GM12878 (cell line): ENCODE results near the gene RNF150. TPM values are rescaled to one million over a fixed set of nuclear protein-coding genes. Genes with fewer than 3 reads are reported as not detected.

ENCODE experiments used
- BMI1 ChIP-seq: fragments of 450-650 bp; IDR thresholded peaks from 2 replicates; pipeline ENCODE4 v1.6.1; 2016; ENCODE audit warnings: mild to moderate bottlenecking, moderate library complexity, borderline replicate concordance
- POLR2A ChIP-seq: IDR thresholded peaks from 2 replicates; pipeline ENCODE4 v1.6.1; 2011; ENCODE audit warnings: low read depth, mild to moderate bottlenecking, low read length
- ZBED1 ChIP-seq: IDR thresholded peaks from 2 replicates; pipeline ENCODE4 v1.6.1; 2016; ENCODE audit warnings: borderline replicate concordance
- polyA plus RNA-seq, 11 experiments: library from polyadenylated mRNA; depleted of rRNA in 4 of 11; unstranded in 6 of 11; stranded (reverse) in 5 of 11; fragments of >200 nt; fragmentation: Nextera tagmentation in 4 of 11; fragmentation: Illumina TruSeq in 1 of 11; extraction: Ambion mirVana in 4 of 11; extraction: Trizol in 1 of 11; gene quantifications; 1 replicate in 1 of 11; 2 replicates in 10 of 11; pipeline versions ENCODE4 v1.2.1 to v1.2.3, GENCODE V29; 2011 to 2016; ENCODE audit warnings: inconsistent platforms in 2 of 11, missing spikeins in 2 of 11, low read depth in 1 of 11
- total RNA-seq, 4 experiments: library from RNA; depleted of rRNA in 3 of 4; stranded (reverse); fragments of >200 nt in 3 of 4; fragmentation: Illumina TruSeq in 1 of 4; extraction: Trizol in 1 of 4; gene quantifications; 2 replicates each; pipeline versions ENCODE4 v1.2.1 to v1.2.3, GENCODE V29; 2013 to 2021
- TF ChIP-seq, protein P1 (sequence below): fragments of 450-650 bp; IDR thresholded peaks from 2 replicates; pipeline ENCODE4 v1.6.1; 2016; ENCODE audit warnings: mild to moderate bottlenecking
- TF ChIP-seq, protein P2 (sequence below): fragments of 450-650 bp; IDR thresholded peaks from 2 replicates; pipeline ENCODE4 v1.6.1; 2017; ENCODE audit warnings: mild to moderate bottlenecking
- TF ChIP-seq, protein P3 (sequence below): fragments of 450-650 bp; IDR thresholded peaks from 2 replicates; pipeline ENCODE4 v1.6.1; 2018; ENCODE audit warnings: mild to moderate bottlenecking, low read depth, moderate library complexity; ENCODE audit not compliant: partially characterized antibody
- TF ChIP-seq, protein P4 (sequence below): IDR thresholded peaks from 2 replicates; pipeline ENCODE4 v1.6.1; 2012; ENCODE audit warnings: improper control_type of control experiment, low read depth, low read length; ENCODE audit not compliant: insufficient replicate concordance
- TF ChIP-seq, protein P5 (sequence below): fragments of 450-650 bp; IDR thresholded peaks from 2 replicates; pipeline ENCODE4 v1.6.1; 2017; ENCODE audit warnings: mild to moderate bottlenecking, moderate library complexity
- TF ChIP-seq, protein P6 (sequence below): fragments of 450-650 bp; formaldehyde crosslinking; IDR thresholded peaks from 2 replicates; pipeline ENCODE4 v1.5.0; 2022; ENCODE audit warnings: mild to moderate bottlenecking, missing genetic modification characterization

Gene RNF150
- total and polyA plus RNA-seq, 10 of the 15 experiments (the other 5 are each of a cell fraction or from before 2014, with no cell fraction given): 0.01 to 2.3 (median 0.04) TPM; not detected in 6

DNA sequence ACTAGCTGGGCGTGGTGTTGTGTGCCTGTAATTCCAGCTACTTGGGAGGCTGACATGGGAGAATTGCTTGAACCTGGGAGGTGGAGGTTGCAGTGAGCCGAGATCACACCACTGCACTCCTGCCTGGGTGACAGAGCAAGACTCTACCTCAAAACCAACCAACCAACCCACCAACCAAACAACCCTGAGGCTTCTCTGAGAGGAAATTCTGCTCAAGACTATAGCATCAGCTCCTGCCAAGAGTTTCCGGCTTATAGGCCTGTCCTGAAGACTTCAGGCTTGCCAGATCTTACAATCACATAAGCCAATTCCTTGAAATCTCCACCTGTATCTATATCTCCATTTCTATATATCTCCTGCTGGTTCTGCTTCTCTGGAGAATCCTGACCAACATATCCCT is 203.3 kb downstream of the RNF150 start (continued):
- TF ChIP-seq, protein P1, sequence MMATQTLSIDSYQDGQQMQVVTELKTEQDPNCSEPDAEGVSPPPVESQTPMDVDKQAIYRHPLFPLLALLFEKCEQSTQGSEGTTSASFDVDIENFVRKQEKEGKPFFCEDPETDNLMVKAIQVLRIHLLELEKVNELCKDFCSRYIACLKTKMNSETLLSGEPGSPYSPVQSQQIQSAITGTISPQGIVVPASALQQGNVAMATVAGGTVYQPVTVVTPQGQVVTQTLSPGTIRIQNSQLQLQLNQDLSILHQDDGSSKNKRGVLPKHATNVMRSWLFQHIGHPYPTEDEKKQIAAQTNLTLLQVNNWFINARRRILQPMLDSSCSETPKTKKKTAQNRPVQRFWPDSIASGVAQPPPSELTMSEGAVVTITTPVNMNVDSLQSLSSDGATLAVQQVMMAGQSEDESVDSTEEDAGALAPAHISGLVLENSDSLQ: no peak
- TF ChIP-seq, protein P2, sequence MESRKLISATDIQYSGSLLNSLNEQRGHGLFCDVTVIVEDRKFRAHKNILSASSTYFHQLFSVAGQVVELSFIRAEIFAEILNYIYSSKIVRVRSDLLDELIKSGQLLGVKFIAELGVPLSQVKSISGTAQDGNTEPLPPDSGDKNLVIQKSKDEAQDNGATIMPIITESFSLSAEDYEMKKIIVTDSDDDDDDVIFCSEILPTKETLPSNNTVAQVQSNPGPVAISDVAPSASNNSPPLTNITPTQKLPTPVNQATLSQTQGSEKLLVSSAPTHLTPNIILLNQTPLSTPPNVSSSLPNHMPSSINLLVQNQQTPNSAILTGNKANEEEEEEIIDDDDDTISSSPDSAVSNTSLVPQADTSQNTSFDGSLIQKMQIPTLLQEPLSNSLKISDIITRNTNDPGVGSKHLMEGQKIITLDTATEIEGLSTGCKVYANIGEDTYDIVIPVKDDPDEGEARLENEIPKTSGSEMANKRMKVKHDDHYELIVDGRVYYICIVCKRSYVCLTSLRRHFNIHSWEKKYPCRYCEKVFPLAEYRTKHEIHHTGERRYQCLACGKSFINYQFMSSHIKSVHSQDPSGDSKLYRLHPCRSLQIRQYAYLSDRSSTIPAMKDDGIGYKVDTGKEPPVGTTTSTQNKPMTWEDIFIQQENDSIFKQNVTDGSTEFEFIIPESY: no peak
- TF ChIP-seq BMI1 (no peak), ZBED1 (no peak), POLR2A (no peak)
- TF ChIP-seq, protein P3, sequence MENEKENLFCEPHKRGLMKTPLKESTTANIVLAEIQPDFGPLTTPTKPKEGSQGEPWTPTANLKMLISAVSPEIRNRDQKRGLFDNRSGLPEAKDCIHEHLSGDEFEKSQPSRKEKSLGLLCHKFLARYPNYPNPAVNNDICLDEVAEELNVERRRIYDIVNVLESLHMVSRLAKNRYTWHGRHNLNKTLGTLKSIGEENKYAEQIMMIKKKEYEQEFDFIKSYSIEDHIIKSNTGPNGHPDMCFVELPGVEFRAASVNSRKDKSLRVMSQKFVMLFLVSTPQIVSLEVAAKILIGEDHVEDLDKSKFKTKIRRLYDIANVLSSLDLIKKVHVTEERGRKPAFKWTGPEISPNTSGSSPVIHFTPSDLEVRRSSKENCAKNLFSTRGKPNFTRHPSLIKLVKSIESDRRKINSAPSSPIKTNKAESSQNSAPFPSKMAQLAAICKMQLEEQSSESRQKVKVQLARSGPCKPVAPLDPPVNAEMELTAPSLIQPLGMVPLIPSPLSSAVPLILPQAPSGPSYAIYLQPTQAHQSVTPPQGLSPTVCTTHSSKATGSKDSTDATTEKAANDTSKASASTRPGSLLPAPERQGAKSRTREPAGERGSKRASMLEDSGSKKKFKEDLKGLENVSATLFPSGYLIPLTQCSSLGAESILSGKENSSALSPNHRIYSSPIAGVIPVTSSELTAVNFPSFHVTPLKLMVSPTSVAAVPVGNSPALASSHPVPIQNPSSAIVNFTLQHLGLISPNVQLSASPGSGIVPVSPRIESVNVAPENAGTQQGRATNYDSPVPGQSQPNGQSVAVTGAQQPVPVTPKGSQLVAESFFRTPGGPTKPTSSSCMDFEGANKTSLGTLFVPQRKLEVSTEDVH: no peak
- TF ChIP-seq, protein P4, sequence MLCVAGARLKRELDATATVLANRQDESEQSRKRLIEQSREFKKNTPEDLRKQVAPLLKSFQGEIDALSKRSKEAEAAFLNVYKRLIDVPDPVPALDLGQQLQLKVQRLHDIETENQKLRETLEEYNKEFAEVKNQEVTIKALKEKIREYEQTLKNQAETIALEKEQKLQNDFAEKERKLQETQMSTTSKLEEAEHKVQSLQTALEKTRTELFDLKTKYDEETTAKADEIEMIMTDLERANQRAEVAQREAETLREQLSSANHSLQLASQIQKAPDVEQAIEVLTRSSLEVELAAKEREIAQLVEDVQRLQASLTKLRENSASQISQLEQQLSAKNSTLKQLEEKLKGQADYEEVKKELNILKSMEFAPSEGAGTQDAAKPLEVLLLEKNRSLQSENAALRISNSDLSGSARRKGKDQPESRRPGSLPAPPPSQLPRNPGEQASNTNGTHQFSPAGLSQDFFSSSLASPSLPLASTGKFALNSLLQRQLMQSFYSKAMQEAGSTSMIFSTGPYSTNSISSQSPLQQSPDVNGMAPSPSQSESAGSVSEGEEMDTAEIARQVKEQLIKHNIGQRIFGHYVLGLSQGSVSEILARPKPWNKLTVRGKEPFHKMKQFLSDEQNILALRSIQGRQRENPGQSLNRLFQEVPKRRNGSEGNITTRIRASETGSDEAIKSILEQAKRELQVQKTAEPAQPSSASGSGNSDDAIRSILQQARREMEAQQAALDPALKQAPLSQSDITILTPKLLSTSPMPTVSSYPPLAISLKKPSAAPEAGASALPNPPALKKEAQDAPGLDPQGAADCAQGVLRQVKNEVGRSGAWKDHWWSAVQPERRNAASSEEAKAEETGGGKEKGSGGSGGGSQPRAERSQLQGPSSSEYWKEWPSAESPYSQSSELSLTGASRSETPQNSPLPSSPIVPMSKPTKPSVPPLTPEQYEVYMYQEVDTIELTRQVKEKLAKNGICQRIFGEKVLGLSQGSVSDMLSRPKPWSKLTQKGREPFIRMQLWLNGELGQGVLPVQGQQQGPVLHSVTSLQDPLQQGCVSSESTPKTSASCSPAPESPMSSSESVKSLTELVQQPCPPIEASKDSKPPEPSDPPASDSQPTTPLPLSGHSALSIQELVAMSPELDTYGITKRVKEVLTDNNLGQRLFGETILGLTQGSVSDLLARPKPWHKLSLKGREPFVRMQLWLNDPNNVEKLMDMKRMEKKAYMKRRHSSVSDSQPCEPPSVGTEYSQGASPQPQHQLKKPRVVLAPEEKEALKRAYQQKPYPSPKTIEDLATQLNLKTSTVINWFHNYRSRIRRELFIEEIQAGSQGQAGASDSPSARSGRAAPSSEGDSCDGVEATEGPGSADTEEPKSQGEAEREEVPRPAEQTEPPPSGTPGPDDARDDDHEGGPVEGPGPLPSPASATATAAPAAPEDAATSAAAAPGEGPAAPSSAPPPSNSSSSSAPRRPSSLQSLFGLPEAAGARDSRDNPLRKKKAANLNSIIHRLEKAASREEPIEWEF: no peak
- TF ChIP-seq, protein P5, sequence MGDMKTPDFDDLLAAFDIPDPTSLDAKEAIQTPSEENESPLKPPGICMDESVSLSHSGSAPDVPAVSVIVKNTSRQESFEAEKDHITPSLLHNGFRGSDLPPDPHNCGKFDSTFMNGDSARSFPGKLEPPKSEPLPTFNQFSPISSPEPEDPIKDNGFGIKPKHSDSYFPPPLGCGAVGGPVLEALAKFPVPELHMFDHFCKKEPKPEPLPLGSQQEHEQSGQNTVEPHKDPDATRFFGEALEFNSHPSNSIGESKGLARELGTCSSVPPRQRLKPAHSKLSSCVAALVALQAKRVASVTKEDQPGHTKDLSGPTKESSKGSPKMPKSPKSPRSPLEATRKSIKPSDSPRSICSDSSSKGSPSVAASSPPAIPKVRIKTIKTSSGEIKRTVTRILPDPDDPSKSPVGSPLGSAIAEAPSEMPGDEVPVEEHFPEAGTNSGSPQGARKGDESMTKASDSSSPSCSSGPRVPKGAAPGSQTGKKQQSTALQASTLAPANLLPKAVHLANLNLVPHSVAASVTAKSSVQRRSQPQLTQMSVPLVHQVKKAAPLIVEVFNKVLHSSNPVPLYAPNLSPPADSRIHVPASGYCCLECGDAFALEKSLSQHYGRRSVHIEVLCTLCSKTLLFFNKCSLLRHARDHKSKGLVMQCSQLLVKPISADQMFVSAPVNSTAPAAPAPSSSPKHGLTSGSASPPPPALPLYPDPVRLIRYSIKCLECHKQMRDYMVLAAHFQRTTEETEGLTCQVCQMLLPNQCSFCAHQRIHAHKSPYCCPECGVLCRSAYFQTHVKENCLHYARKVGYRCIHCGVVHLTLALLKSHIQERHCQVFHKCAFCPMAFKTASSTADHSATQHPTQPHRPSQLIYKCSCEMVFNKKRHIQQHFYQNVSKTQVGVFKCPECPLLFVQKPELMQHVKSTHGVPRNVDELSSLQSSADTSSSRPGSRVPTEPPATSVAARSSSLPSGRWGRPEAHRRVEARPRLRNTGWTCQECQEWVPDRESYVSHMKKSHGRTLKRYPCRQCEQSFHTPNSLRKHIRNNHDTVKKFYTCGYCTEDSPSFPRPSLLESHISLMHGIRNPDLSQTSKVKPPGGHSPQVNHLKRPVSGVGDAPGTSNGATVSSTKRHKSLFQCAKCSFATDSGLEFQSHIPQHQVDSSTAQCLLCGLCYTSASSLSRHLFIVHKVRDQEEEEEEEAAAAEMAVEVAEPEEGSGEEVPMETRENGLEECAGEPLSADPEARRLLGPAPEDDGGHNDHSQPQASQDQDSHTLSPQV: no peak
- TF ChIP-seq, protein P6, sequence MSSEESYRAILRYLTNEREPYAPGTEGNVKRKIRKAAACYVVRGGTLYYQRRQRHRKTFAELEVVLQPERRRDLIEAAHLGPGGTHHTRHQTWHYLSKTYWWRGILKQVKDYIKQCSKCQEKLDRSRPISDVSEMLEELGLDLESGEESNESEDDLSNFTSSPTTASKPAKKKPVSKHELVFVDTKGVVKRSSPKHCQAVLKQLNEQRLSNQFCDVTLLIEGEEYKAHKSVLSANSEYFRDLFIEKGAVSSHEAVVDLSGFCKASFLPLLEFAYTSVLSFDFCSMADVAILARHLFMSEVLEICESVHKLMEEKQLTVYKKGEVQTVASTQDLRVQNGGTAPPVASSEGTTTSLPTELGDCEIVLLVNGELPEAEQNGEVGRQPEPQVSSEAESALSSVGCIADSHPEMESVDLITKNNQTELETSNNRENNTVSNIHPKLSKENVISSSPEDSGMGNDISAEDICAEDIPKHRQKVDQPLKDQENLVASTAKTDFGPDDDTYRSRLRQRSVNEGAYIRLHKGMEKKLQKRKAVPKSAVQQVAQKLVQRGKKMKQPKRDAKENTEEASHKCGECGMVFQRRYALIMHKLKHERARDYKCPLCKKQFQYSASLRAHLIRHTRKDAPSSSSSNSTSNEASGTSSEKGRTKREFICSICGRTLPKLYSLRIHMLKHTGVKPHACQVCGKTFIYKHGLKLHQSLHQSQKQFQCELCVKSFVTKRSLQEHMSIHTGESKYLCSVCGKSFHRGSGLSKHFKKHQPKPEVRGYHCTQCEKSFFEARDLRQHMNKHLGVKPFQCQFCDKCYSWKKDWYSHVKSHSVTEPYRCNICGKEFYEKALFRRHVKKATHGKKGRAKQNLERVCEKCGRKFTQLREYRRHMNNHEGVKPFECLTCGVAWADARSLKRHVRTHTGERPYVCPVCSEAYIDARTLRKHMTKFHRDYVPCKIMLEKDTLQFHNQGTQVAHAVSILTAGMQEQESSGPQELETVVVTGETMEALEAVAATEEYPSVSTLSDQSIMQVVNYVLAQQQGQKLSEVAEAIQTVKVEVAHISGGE: no peak
- TF ChIP-seq, all 136 proteins: peak for 0
